Stimulated activated memory B cell treated with anti-CD40 and anti-IgM and Interleukin-4, amounts not matched to agents 10 μg/mL and 1 μg/mL and 100 μg/mL, for 72 hours (primary cell): Measurements from ENCODE around the gene TMEM240.
A peak's percentile ranks its signal among the peaks of the same experiment; 100 is the strongest.
"Not testable (repeated sequence)": the region's sequence is repeated elsewhere in the genome, so short reads cannot be mapped to it uniquely, and the experiment has no call there.

Experiments used
- ATAC-seq: fragments of 150-1000 bp; cut with Tn5 transposase; 2 replicates; pipeline ENCODE4 v1.10.0; 2021
- H3K27ac Mint-ChIP-seq: one replicate; pipeline ENCODE4 v1.8.0; 2022; ENCODE audit warnings: mild to moderate bottlenecking, mixed read lengths
- H3K27me3 Mint-ChIP-seq: one replicate; pipeline ENCODE4 v1.8.0; 2022; ENCODE audit warnings: mixed read lengths
- H3K36me3 Mint-ChIP-seq: one replicate; pipeline ENCODE4 v1.8.0; 2022; ENCODE audit warnings: mixed read lengths
- H3K4me1 Mint-ChIP-seq: one replicate; pipeline ENCODE4 v1.8.0; 2022; ENCODE audit warnings: mixed read lengths
- H3K4me3 Mint-ChIP-seq: one replicate; pipeline ENCODE4 v1.8.0; 2022; ENCODE audit warnings: mild to moderate bottlenecking, moderate library complexity, mixed read lengths
- H3K9me3 Mint-ChIP-seq: one replicate; pipeline ENCODE4 v1.8.0; 2022; ENCODE audit warnings: mixed read lengths

TMEM240 gene

DNA sequence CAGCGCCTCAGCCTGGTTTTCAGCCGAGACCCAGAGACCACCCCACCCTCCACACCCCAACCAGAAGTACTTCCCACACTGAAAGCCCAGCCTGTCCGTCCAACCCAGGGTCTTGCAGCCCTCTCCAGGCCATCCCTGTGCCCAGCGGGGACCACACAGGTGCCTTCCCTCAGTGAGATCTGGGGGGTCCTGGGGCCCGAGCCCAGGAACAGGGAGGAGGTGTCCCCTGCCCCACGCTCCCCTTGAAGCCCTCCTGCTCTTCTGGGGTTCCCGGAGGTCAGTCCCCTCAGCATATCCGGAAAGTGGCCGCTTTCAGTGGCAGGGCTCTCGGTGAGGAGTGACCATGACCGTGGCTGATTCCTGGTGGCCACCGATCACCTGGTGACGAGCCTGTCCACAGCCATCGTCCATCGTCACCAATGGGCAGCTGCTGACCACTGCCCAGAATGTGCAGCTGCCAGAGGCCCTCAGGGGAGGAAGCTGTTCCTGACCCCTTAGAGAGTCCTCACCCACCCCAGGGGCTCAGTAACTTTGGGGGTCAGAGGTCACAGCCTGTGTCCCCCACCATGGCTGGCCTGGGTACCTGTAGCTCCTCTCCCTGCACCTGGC lies 3.4 kb downstream of the TMEM240 start:
- ATAC-seq: no peak
- H3K4me3 Mint-ChIP-seq: no peak overlapping the region
- H3K4me1 Mint-ChIP-seq: peaks cover 12% of the 10 kb centered on the region
- H3K27ac Mint-ChIP-seq: no peak overlapping the region
- H3K27me3 Mint-ChIP-seq: peaks cover 10% of the 10 kb centered on the region
- H3K9me3 Mint-ChIP-seq: peaks cover 2% of the 10 kb centered on the region
- peaks cover 13% of the 10 kb centered on the region for H3K36me3 Mint-ChIP-seq

DNA sequence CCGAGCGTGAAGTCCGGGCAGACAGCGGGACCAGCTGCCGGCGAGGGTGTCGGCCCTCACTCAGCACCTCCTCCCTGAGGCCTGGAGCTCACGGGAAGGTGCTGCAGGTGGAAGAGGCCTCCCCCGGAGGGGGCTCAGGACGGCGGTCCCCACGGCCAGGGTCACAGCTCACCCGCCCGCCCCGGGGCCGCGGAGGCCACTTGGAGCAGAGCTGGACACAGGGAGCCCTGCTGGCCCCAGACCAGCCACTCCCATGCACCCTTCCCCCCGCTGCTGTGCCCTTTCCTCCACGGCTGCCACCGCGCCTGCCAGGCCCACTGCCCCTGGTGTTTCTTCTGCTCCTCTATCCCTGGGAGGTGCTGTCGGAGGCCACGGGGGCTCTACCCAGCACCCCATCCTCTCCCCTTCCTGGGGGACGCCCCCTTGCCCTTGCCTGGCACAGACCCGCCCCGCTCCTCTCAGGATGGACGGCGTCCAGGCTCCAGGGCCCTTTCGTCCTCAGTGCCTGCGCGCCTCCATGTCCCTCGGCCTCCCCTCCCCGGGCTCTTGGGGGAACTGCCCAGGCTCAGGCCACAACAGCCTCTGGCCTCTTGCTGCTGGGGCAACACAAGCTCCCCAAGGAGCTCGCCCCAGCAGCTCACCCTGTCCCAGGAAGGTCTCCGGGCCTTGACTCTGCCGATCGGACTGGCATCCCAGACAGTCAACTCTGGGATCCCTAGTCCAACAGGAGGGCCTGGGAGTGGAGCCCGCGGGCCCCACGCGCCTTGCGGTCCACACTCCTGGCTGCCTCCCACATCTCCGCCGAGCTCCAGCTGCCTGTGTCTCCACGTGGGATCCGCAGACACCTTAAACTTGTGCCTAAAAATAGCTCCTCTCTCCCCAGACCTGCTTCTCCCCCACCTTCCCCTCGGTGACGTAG lies 4.1 kb downstream of the TMEM240 start:
- Mint-ChIP-seq H3K4me1 (peaks cover 12% of the 10 kb centered on the region), H3K4me3 (no peak overlapping the region), H3K9me3 (peaks cover 5% of the 10 kb centered on the region), H3K27ac (no peak overlapping the region), H3K36me3 (peaks cover 10% of the 10 kb centered on the region), H3K27me3 (peaks cover 10% of the 10 kb centered on the region)
- ATAC-seq: no peak

DNA sequence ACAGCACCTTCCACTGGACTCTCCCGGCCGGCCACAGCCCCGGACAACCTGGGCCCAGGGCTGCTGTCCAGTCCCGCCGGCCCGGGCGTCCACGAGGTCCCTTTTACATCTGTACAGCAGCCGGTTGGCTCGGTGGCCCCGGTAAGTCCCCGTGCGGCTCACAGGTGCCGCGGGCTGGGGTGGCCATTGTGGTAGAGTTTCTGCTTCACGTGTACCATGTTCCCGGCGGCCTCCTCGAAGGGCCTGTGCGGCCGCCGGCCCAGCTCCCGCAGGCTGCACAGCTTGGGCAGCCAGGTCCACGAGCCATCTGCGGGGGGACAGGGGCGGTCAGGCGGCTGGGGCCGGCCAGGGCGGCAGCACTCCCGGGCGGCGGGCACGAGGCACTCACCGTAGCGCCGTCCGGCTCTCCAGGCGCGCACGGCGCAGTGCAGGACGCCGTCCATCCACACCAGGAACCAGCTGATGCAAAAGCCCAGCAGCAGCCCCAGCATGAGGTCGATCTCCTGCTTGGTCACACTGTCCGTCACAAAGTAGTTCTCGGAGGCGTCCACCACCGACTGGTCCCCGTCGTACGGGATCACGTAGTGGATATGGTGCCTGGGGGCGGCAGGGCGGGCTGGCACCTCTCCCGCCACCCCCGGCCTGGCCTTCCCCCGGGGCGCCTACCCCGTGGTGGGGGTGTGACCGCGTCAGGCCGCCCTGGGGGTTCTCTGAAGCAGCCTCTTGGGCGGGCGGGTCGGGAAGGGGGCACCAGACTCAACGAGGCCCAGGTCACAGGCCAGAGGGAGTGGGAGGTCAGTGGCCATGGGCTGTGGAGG lies 5.0 kb downstream of the TMEM240 start:
- Mint-ChIP-seq H3K4me3 (no peak overlapping the region), H3K36me3 (peaks cover 14% of the 10 kb centered on the region), H3K27me3 (peaks cover 10% of the 10 kb centered on the region), H3K27ac (no peak overlapping the region), H3K9me3 (peaks cover 5% of the 10 kb centered on the region), H3K4me1 (peaks cover 12% of the 10 kb centered on the region)
- peak; percentile 37 for ATAC-seq

DNA sequence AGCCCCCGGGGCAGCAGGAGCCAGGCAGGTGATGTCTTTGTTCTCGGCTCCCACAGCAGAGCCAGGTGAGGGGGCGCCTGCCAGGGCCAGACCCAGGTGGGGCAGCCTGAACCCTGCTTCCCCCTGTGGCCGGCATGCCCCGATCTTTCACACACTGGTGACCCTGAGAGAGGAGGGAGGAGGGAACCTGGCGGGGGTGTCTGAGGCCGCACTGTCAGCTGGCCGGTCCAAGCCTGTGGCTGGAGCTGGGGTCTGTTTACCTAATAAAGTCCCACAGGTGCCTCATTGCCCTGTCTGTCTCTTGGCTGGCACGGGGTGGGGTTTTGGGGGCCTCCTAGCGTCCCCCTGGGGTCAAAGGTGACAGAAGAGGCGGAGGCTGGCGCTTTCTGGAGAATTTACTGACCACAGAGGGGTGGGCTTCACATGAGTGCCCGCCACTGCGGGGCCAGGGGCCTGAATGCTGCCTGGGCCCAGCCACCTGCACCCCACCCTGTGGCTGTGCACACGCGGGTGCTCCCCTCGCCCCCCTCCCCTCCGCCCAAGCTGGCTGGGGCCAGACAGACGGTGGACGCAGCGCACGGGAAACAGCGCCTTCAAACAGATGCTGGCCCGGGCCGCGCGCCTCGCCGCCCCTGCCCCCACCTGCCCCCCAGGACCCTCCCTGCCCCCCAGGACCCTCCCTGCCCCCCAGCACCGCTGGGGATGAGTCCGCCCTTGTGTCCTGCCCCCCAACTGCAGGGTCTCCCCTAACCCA lies 5.8 kb downstream of the TMEM240 start:
- Mint-ChIP-seq H3K36me3 (peaks cover 22% of the 10 kb centered on the region), H3K9me3 (peaks cover 5% of the 10 kb centered on the region), H3K27me3 (peaks cover 10% of the 10 kb centered on the region), H3K4me1 (peaks cover 11% of the 10 kb centered on the region), H3K4me3 (no peak overlapping the region), H3K27ac (no peak overlapping the region)
- ATAC-seq: peak; percentile 22

DNA sequence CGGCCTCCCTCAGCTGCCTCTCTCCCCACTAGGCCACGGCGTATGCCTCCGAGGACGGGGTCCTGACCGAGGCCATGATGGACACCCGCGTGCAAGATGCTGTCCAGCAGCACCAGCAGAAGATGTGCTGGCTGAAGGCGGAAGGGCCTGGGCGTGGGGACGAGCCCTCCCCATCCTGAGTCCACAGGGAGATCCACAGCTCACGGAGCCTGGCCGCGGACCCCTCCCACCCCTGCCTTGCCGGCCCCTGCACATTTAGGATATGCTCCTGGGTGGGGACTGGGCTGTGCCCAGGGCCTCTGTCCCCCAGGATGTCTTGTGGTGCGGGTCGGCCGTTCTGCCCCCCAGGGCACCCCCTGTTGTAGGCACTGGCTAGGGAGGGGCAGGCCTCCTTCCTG lies 6.5 kb downstream of the TMEM240 start:
- H3K4me1 Mint-ChIP-seq, H3K27me3 Mint-ChIP-seq, H3K9me3 Mint-ChIP-seq, ATAC-seq, H3K27ac Mint-ChIP-seq, H3K4me3 Mint-ChIP-seq: not testable (repeated sequence)
- H3K36me3 Mint-ChIP-seq: peaks cover 23% of the 10 kb centered on the region

DNA sequence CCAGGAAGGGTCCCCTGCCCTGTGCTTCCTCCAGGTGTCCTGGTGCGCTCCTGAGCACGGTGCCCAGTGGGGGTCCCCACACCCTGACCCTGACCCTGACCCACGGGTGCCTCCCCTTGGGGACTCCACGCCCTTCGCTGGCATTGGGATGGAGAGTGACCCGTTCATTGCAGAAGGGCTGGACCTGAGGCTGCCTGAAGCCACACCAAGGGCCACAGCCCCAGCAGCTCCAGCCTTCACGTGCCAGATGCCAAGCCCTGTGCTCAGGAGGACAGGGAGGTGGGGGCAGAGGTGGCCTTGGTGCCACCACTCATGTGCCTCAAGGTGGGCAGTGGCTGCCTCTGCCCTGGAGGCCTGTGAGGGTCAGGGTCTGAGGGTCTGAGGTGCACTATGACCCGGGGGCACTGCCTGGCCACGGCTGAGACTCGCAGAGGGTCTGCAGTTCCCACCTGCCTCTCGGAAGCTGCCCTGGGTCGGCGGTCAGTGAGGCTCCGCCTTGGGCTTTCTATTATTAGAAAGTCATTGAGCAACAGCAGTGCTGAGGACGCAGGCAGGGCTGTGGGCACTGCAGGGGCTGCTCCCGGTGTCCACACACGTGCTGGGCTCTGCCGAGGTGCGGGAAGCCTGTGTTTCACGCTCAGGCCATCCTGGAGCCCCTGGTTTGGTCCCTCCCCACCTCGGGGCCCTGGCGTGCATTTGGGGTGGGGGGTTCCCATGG lies 7.1 kb downstream of the TMEM240 start:
- not testable (repeated sequence) for ATAC-seq, H3K27me3 Mint-ChIP-seq, H3K27ac Mint-ChIP-seq, H3K9me3 Mint-ChIP-seq, H3K4me3 Mint-ChIP-seq, H3K4me1 Mint-ChIP-seq
- H3K36me3 Mint-ChIP-seq: peaks cover 23% of the 10 kb centered on the region

DNA sequence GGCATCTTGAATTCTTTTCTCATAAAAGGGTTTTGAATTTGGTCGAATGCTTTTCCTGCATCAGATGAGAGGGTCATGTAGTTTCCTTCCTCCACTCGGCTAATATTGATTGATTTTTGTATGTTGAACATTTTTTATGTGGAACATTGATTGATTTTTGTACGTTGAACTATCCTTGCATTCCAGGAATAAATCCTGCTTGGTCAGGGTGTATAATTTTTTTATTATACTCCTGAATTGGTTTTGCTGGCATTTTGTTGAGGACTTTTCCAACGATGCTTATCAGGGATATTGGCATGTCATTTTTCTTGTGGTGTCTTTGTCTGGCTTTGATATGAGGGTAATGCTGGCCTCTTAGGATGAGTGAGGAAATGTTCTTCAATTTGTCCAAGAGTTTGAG lies 8.5 kb downstream of the TMEM240 start:
- Mint-ChIP-seq H3K4me3 (no peak overlapping the region), H3K27ac (no peak overlapping the region), H3K27me3 (no peaks in the 10 kb centered on the region), H3K36me3 (peaks cover 34% of the 10 kb centered on the region), H3K9me3 (peaks cover 5% of the 10 kb centered on the region), H3K4me1 (no peaks in the 10 kb centered on the region)
- ATAC-seq: no peak

DNA sequence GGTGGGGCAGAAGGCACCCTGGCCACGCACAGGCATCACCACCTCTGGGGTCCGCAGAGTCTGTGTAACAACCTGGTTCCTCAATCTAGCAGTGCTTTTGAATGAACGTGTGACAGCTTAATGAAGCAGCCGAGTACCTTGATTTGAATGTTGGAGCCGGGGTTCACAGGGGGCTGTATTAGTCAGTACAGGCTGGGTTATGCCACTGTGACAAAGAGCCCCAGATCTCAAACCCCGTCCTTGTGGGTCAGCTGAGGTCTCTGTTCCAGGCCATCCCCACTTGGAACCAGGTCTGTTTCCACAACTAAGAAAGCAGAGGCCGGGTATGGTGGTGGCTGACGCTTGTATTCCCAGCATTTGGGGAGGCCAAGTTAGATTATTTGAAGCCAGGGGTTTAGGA lies 10.5 kb downstream of the TMEM240 start:
- peaks cover 5% of the 10 kb centered on the region for H3K9me3 Mint-ChIP-seq
- no peaks in the 10 kb centered on the region for H3K27me3 Mint-ChIP-seq
- no peak overlapping the region for H3K27ac Mint-ChIP-seq
- H3K4me3 Mint-ChIP-seq: no peak overlapping the region
- peaks cover 35% of the 10 kb centered on the region for H3K36me3 Mint-ChIP-seq
- no peaks in the 10 kb centered on the region for H3K4me1 Mint-ChIP-seq
- no peak for ATAC-seq

DNA sequence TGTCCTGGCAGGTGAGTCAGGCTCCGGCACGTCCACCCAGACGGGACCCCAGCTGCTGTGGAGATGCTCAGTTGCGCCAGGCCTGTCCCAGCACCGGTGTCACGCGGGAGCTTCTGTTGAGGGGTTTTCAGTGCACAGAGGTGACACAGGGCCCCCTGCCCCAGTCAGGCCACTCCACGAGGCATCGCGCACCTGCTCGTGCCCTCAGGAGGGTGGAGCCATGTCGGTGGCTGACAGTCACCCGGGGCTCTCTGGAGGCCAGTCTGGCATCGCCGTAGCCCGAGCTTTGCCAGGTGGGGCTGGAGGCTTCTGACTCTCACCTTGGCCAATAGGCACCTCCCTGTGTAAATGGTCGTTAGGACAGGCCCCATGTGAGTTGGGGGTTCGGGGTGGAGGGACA lies 11.1 kb downstream of the TMEM240 start:
- no peak for ATAC-seq
- H3K4me3 Mint-ChIP-seq: no peak overlapping the region
- no peak overlapping the region for H3K27ac Mint-ChIP-seq
- H3K4me1 Mint-ChIP-seq: no peaks in the 10 kb centered on the region
- H3K9me3 Mint-ChIP-seq: peaks cover 5% of the 10 kb centered on the region
- H3K36me3 Mint-ChIP-seq: peaks cover 35% of the 10 kb centered on the region
- no peaks in the 10 kb centered on the region for H3K27me3 Mint-ChIP-seq

DNA sequence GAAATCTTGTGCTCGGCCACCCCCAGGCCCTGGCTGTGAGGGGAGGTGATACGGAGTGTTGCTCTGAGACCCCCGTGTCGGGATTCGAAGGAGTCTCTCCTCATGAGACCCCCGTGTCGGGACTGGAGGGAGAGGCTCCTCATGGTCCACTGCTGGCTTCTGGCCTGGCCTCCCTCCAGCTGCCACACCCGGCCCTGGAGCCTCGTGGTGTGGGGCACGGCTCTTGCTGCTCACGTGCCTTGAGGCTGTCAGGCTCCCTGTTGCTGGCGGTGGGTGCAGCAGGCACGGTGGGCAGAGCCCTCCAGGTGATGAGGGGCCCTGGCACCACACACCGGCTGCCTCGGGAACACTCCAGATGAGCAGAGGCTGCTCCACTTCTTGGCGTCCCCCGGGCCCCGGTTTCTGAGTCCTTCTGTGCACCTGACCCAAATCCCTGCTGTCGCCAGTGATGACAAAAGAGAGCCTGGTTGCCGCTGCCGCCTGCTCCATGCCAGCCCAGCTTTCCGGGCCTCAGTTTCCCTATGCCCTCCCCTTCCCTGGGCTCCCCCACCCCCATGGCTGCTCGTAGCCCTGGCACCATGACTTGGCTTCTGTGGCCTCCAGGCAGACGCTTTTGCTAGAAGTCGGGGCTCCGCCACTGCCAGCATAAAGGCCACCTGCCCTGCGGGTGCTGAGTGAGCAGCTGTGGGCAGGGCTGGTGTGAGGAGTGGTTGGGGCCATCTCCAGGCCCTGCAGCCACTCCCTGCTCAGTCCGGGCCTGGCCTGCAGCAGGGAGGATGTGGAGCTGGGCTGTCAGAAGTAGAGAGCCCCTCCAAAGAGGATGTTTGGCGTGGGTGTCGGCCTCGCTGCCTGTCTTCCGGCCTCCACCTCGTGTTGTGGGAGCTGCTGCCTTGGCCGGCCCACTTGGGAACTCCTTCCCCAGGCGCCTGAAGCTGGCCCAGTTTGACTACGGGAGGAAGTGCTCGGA lies 11.8 kb downstream of the TMEM240 start:
- H3K4me3 Mint-ChIP-seq: no peak overlapping the region
- H3K27me3 Mint-ChIP-seq: no peaks in the 10 kb centered on the region
- ATAC-seq: no peak
- no peaks in the 10 kb centered on the region for H3K4me1 Mint-ChIP-seq
- H3K9me3 Mint-ChIP-seq: peaks cover 5% of the 10 kb centered on the region
- H3K27ac Mint-ChIP-seq: no peak overlapping the region
- peaks cover 35% of the 10 kb centered on the region for H3K36me3 Mint-ChIP-seq

DNA sequence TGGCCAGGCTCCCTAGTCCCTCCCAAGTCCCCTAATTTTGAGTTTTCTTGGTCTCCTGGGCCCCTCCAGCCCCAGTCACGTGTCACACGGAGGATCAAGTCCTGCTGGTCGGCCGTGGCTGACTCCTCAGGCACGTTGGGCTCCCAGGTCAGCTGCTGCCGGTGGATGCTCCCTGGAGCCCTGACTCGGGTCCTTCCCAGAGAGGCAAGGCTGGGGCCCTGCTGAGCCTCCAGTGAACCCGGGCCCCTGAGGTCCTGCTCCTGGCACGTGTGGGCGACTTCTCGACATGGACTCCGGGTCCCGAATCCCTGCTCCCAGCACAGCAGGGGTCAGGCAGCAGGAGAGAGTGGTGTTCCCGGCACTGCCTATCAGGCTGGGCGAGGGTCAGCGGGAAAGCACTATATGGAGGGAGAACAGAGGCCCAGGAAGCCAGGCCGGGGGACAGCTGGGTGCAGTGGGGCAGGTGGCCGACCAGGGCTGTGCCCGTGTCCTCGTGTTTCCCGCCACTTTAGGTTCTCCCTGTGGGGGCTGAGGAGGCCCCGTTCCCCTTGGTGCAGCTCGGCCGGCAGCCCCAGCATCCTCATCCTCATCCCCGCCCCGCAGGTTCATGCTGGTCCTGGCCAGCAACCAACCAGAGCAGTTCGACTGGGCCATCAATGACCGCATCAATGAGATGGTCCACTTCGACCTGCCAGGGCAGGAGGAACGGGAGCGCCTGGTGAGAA lies 13.2 kb downstream of the TMEM240 start:
- Mint-ChIP-seq H3K9me3 (peaks cover 5% of the 10 kb centered on the region), H3K36me3 (peaks cover 33% of the 10 kb centered on the region), H3K4me1 (no peaks in the 10 kb centered on the region), H3K4me3 (no peak overlapping the region), H3K27ac (no peak overlapping the region), H3K27me3 (no peaks in the 10 kb centered on the region)
- no peak for ATAC-seq

DNA sequence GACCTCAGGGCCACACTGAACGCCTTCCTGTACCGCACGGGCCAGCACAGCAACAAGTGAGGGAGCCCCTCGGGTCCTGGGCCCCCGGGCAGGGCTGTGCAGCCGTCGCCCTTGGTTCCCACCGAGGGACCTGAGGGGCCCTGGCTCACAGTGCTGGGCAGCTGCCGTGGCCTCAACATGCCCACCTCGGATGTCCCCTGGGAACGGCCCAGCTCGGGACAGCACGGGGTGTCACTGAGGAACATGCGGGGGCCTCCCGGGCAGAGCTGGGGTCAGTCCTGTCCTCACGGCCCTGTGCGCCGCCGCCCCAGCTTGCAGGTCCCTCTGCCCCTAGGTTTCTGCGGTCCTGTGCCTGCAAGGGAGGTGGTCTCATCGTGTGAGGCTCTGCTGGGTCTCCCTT lies 13.9 kb downstream of the TMEM240 start:
- H3K4me3 Mint-ChIP-seq, H3K4me1 Mint-ChIP-seq, ATAC-seq, H3K27me3 Mint-ChIP-seq, H3K27ac Mint-ChIP-seq, H3K9me3 Mint-ChIP-seq: not testable (repeated sequence)
- H3K36me3 Mint-ChIP-seq: peaks cover 33% of the 10 kb centered on the region

DNA sequence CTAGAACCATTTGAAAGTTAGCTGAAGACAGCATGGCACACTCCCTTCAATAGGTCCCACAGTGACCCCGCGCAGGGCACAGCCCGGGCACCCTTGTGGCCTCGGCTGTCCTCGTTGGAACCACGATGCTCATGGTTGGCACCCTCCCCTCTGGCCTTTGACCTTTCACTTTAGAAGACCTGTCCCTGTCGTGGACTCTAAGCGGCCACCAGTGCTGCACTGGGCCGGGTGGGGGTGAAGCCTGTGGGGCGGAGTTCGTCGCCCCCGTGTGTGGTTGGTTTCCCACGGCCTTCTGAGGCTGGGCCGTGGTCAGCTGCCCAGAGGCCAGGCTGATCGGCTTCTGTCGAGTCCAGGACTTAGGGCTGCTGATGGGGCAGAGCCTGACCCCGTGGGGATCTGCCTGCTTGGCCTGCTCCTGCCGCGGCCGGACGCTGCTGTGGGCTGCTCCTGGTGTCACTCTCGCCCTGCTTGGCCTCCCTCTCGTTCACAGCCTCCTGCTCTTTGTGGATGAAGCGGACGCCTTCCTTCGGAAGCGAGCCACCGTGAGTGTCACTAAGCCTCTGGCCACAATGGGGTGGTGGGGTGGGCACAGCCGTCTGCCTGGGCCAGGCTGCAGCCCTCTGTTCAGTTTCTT lies 15.6 kb downstream of the TMEM240 start:
- H3K4me3 Mint-ChIP-seq, H3K27ac Mint-ChIP-seq, H3K27me3 Mint-ChIP-seq, ATAC-seq, H3K9me3 Mint-ChIP-seq, H3K4me1 Mint-ChIP-seq: not testable (repeated sequence)
- peaks cover 35% of the 10 kb centered on the region for H3K36me3 Mint-ChIP-seq
